HCT116 (cell line): ENCODE results near the gene UBE2E2. TPM values are rescaled to one million over a fixed set of nuclear protein-coding genes. Genes with fewer than 3 reads are reported as not detected.

Source experiments
- ATAC-seq: fragments of 200-7000 bp; cut with Tn5 transposase; 2 replicates; pipeline ENCODE4 v1.9.1; 2020; ENCODE audit warnings: mild to moderate bottlenecking, moderate library complexity
- BruUV-seq: library from RNA; stranded (reverse); fragments of 400-500 nt; replicated peaks from 2 replicates; lab custom pipeline; 2021; lab: Mats Ljungman, UMichigan
- CTCF ChIA-PET: fragments of 300-600 bp; sonication (Branson Sonifier 250); formaldehyde crosslinking; loops from one replicate; lab custom pipeline; 2021; ENCODE audit warnings: antibody characterized with exemption; lab: Charles Lee
- POLR2A ChIA-PET: fragments of 300-600, 350-600 bp; sonication (Branson Sonifier 250); formaldehyde crosslinking; loops from one replicate; lab custom pipeline; 2021; ENCODE audit warnings: antibody characterized with exemption; lab: Charles Lee
- RAD21 ChIA-PET, 2 experiments: fragments of 300-600 bp; sonication (Branson Sonifier 250); formaldehyde crosslinking; loops; one replicate each; lab custom pipeline; 2023; ENCODE audit warnings: low total read pairs in 2 of 2; ENCODE audit not compliant: uncharacterized antibody in 2 of 2, unreplicated experiment in 2 of 2, low non-redundant PET in 1 of 2; lab: Charles Lee
- DNase-seq: peaks from one replicate; pipeline ENCODE4 v3.0.0-alpha.2; 2010; ENCODE audit warnings: low read depth, low spot score
- H2AFZ ChIP-seq: fragments of 200-600 bp; shearing (Covaris generic), sonication (generic); 2 replicates; pipeline ENCODE4 v1.6.1; 2017; ENCODE audit warnings: low read depth, mixed run types, mixed read lengths, antibody characterized with exemption, low read length; ENCODE audit not compliant: poor library complexity, severe bottlenecking
- H3K27ac ChIP-seq: 2 replicates; pipeline ENCODE4 v1.5.1; 2012; ENCODE audit warnings: low read depth, low read length
- H3K27me3 ChIP-seq: fragments of 200-600 bp; sonication (generic); 2 replicates; pipeline ENCODE4 v1.6.1; 2016; ENCODE audit warnings: mixed run types, low read length, mixed read lengths; ENCODE audit not compliant: insufficient read depth
- H3K36me3 ChIP-seq, 2 experiments: fragments of 200-500 bp in 1 of 2; fragments of 200-600 bp in 1 of 2; sonication (Bioruptor generic) in 1 of 2; sonication (generic) in 1 of 2; 2 replicates each; pipeline versions ENCODE4 v1.5.1 to v1.6.1; 2014 to 2016; ENCODE audit warnings: low read length in 2 of 2, inconsistent platforms in 1 of 2, mixed read lengths in 1 of 2, mixed run types in 1 of 2; ENCODE audit not compliant: insufficient read depth in 2 of 2, control insufficient read depth in 1 of 2
- H3K4me1 ChIP-seq, 2 experiments: fragments of 200-600 bp in 1 of 2; sonication (generic) in 1 of 2; 2 replicates each; pipeline versions ENCODE4 v1.5.1 to v1.6.1; 2012 to 2017; ENCODE audit warnings: low read length in 2 of 2, inconsistent platforms in 1 of 2, mild to moderate bottlenecking in 1 of 2, mixed read lengths in 1 of 2, mixed run types in 1 of 2, moderate library complexity in 1 of 2; ENCODE audit not compliant: insufficient read depth in 2 of 2, control insufficient read depth in 1 of 2
- H3K4me2 ChIP-seq: fragments of 200-600 bp; sonication (generic); 2 replicates; pipeline ENCODE4 v1.6.1; 2017; ENCODE audit warnings: mixed run types, low read length, mixed read lengths
- H3K4me3 ChIP-seq, 2 experiments: fragments of 200-600 bp in 1 of 2; sonication (generic) in 1 of 2; replicated peaks in 1 of 2; 2 replicates each; pipeline ENCODE4 v1.5.1; 2011 to 2016; ENCODE audit warnings: low read length in 2 of 2, control low read depth in 1 of 2, low read depth in 1 of 2, mild to moderate bottlenecking in 1 of 2, mixed read lengths in 1 of 2, mixed run types in 1 of 2
- H3K79me2 ChIP-seq: fragments of 200-600 bp; sonication (generic); 2 replicates; pipeline ENCODE4 v1.6.1; 2017; ENCODE audit warnings: mild to moderate bottlenecking, mixed run types, low read length, moderate library complexity, mixed read lengths; ENCODE audit not compliant: insufficient read depth
- H3K9ac ChIP-seq: fragments of 200-600 bp; sonication (generic); 2 replicates; pipeline ENCODE4 v1.6.1; 2016; ENCODE audit warnings: low read length, mixed read lengths
- H3K9me2 ChIP-seq: fragments of 200-600 bp; sonication (generic), shearing (Covaris generic); 2 replicates; pipeline ENCODE4 v1.6.1; 2017; ENCODE audit warnings: mixed run types, mild to moderate bottlenecking, moderate library complexity; ENCODE audit not compliant: insufficient read depth
- H3K9me3 ChIP-seq, 2 experiments: fragments of 200-500 bp in 1 of 2; fragments of 200-600 bp in 1 of 2; sonication (Bioruptor generic) in 1 of 2; sonication (generic) in 1 of 2; 2 replicates each; pipeline ENCODE4 v1.6.1; 2014 to 2017; ENCODE audit warnings: low read length in 2 of 2, mixed read lengths in 2 of 2, inconsistent platforms in 1 of 2, low read depth in 1 of 2, mild to moderate bottlenecking in 1 of 2, mixed run types in 1 of 2, moderate library complexity in 1 of 2; ENCODE audit not compliant: control insufficient read depth in 1 of 2, insufficient read depth in 1 of 2
- H4K20me1 ChIP-seq: fragments of 200-600 bp; sonication (generic), shearing (Covaris generic); 2 replicates; pipeline ENCODE4 v1.6.1; 2017; ENCODE audit warnings: mixed run types, mild to moderate bottlenecking, moderate library complexity; ENCODE audit not compliant: insufficient read depth
- CBX3 ChIP-seq: IDR thresholded peaks from 2 replicates; pipeline ENCODE4 v1.6.1; 2012; ENCODE audit warnings: low read depth
- CEBPB ChIP-seq: IDR thresholded peaks from 2 replicates; pipeline ENCODE4 v1.6.1; 2012; ENCODE audit warnings: low read depth
- EGR1 ChIP-seq: IDR thresholded peaks from 2 replicates; pipeline ENCODE4 v1.6.1; 2012; ENCODE audit warnings: low read depth
- ELF1 ChIP-seq: IDR thresholded peaks from 2 replicates; pipeline ENCODE4 v1.6.1; 2012; ENCODE audit warnings: low read depth, borderline replicate concordance
- EZH2 ChIP-seq: fragments of 200-600 bp; sonication (generic); IDR thresholded peaks from 2 replicates; pipeline ENCODE4 v1.6.1; 2017; ENCODE audit warnings: antibody characterized with exemption, mixed run types
- EZH2phosphoT487 ChIP-seq: fragments of 200-600 bp; IDR thresholded peaks from 2 replicates; pipeline ENCODE4 v1.6.1; 2018; ENCODE audit warnings: antibody characterized with exemption, borderline replicate concordance
- FOSL1 ChIP-seq: IDR thresholded peaks from 2 replicates; pipeline ENCODE4 v1.6.1; 2012; ENCODE audit warnings: low read depth
- POLR2A ChIP-seq: IDR thresholded peaks from 2 replicates; pipeline ENCODE4 v1.7.0; 2011; ENCODE audit warnings: borderline replicate concordance; ENCODE audit not compliant: insufficient read depth, insufficient read length; ENCODE audit errors: extremely low read depth
- POLR2AphosphoS5 ChIP-seq: IDR thresholded peaks from 2 replicates; pipeline ENCODE4 v1.6.1; 2011; ENCODE audit warnings: mild to moderate bottlenecking, low read depth, low read length, moderate library complexity
- RAD21 ChIP-seq: IDR thresholded peaks from 2 replicates; pipeline ENCODE4 v1.6.1; 2012; ENCODE audit warnings: low read depth, mild to moderate bottlenecking
- SIN3A ChIP-seq: IDR thresholded peaks from 2 replicates; pipeline ENCODE4 v1.6.1; 2012; ENCODE audit warnings: low read depth
- SP1 ChIP-seq: IDR thresholded peaks from 2 replicates; pipeline ENCODE4 v1.6.1; 2012; ENCODE audit warnings: low read depth
- SRF ChIP-seq: IDR thresholded peaks from 2 replicates; pipeline ENCODE4 v1.6.1; 2012; ENCODE audit warnings: low read depth
- TCF7L2 ChIP-seq: IDR thresholded peaks from 2 replicates; pipeline ENCODE4 v1.7.0; 2011; ENCODE audit warnings: borderline replicate concordance, inconsistent platforms; ENCODE audit not compliant: insufficient read depth, insufficient read length; ENCODE audit errors: extremely low read depth
- YY1 ChIP-seq: IDR thresholded peaks from 2 replicates; pipeline ENCODE4 v1.6.1; 2011; ENCODE audit warnings: low read length, low read depth, moderate library complexity, mild to moderate bottlenecking; ENCODE audit not compliant: insufficient replicate concordance; ENCODE audit errors: extremely low read depth
- intact Hi-C: fragments of 100-400 bp; cut with micrococcal nuclease; formaldehyde crosslinking; loops from 2 replicates; pipeline ENCODE4 v1.10.0; 2022
- total RNA-seq: library from RNA; stranded (reverse); gene quantifications from one replicate; pipeline ENCODE4 v1.2.1, GENCODE V29; 2021; ENCODE audit not compliant: unreplicated experiment
- TF ChIP-seq, protein P1 (sequence below): IDR thresholded peaks from 2 replicates; pipeline ENCODE4 v1.6.1; 2011; ENCODE audit warnings: mild to moderate bottlenecking, low read length, moderate library complexity; ENCODE audit not compliant: insufficient replicate concordance; ENCODE audit errors: extremely low read depth
- TF ChIP-seq, protein P2 (sequence below): IDR thresholded peaks from 2 replicates; pipeline ENCODE4 v1.6.1; 2012
- TF ChIP-seq, protein P3 (sequence below): IDR thresholded peaks from 2 replicates; pipeline ENCODE4 v1.6.1; 2012; ENCODE audit warnings: low read depth
- TF ChIP-seq, protein P4 (sequence below), 3 experiments: fragments of 200-600 bp in 1 of 3; sonication (generic) in 1 of 3; IDR thresholded peaks in 2 of 3; conservative IDR thresholded peaks in 1 of 3; 2 replicates each; pipeline ENCODE4 v1.5.1; 2012 to 2017; ENCODE audit warnings: low read depth in 2 of 3, low read length in 2 of 3, antibody characterized with exemption in 1 of 3, borderline replicate concordance in 1 of 3, control low read depth in 1 of 3, mild to moderate bottlenecking in 1 of 3, mixed read lengths in 1 of 3, mixed run types in 1 of 3, moderate library complexity in 1 of 3; ENCODE audit not compliant: insufficient read depth in 1 of 3
- TF ChIP-seq, protein P5 (sequence below): IDR thresholded peaks from 2 replicates; pipeline ENCODE4 v1.6.1; 2012

Gene UBE2E2
- total RNA-seq, 1 experiment from 2014 or later: 21.4 TPM

DNA sequence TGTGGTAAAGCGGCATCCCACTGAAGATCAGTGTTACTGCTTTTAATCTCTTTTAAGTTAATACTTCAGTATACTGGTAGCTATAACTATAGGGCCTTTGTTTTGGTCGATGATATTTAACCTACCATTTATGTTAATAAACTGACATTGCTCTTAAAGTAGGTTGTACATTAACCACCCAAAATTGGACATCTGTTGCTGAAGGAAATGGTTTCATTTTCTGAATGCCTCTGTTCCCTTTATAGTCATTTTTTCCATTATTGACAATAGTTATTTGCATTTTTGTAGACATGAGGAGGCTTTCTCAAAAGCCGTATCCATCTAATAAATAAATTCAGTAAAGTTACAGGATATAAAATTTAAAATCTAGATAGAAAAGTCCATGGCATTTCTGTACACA, 350.2 kb downstream of the UBE2E2 start:
- H2AFZ ChIP-seq: no peak overlapping the region
- ChIA-PET POLR2A (interaction anchor here (0.9 kb wide), 1 partner anchor 12 kb away, joined by 3 read pairs; no protein-coding TSS in a partner anchor), RAD21 (no interaction called here), CTCF (no interaction called here)
- H3K4me2 ChIP-seq: no peak overlapping the region
- no peaks in the 10 kb centered on the region for H4K20me1 ChIP-seq
- ATAC-seq (no peak), DNase-seq (no peak)
- no peaks in the 10 kb centered on the region for H3K9me3 ChIP-seq
- H3K4me1 ChIP-seq: peaks cover 10 to 24% of the 10 kb centered on the region in 2 experiments
- H3K9me2 ChIP-seq: no peaks in the 10 kb centered on the region
- BruUV-seq: no TSS peak
- H3K27ac ChIP-seq: no peak overlapping the region
- no peaks in the 10 kb centered on the region for H3K36me3 ChIP-seq
- no peak overlapping the region for H3K4me3 ChIP-seq
- TF ChIP-seq ELF1 (no peak), RAD21 (no peak), SRF (no peak), POLR2AphosphoS5 (no peak), YY1 (no peak), SIN3A (no peak), EGR1 (no peak), EZH2phosphoT487 (no peak), CBX3 (no peak), CEBPB (no peak), SP1 (no peak), EZH2 (no peak), TCF7L2 (no peak), POLR2A (no peak), FOSL1 (no peak)
- TF ChIP-seq, protein P1, sequence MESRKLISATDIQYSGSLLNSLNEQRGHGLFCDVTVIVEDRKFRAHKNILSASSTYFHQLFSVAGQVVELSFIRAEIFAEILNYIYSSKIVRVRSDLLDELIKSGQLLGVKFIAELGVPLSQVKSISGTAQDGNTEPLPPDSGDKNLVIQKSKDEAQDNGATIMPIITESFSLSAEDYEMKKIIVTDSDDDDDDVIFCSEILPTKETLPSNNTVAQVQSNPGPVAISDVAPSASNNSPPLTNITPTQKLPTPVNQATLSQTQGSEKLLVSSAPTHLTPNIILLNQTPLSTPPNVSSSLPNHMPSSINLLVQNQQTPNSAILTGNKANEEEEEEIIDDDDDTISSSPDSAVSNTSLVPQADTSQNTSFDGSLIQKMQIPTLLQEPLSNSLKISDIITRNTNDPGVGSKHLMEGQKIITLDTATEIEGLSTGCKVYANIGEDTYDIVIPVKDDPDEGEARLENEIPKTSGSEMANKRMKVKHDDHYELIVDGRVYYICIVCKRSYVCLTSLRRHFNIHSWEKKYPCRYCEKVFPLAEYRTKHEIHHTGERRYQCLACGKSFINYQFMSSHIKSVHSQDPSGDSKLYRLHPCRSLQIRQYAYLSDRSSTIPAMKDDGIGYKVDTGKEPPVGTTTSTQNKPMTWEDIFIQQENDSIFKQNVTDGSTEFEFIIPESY: no peak
- TF ChIP-seq, protein P2, sequence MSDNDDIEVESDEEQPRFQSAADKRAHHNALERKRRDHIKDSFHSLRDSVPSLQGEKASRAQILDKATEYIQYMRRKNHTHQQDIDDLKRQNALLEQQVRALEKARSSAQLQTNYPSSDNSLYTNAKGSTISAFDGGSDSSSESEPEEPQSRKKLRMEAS: no peak
- TF ChIP-seq, protein P3, sequence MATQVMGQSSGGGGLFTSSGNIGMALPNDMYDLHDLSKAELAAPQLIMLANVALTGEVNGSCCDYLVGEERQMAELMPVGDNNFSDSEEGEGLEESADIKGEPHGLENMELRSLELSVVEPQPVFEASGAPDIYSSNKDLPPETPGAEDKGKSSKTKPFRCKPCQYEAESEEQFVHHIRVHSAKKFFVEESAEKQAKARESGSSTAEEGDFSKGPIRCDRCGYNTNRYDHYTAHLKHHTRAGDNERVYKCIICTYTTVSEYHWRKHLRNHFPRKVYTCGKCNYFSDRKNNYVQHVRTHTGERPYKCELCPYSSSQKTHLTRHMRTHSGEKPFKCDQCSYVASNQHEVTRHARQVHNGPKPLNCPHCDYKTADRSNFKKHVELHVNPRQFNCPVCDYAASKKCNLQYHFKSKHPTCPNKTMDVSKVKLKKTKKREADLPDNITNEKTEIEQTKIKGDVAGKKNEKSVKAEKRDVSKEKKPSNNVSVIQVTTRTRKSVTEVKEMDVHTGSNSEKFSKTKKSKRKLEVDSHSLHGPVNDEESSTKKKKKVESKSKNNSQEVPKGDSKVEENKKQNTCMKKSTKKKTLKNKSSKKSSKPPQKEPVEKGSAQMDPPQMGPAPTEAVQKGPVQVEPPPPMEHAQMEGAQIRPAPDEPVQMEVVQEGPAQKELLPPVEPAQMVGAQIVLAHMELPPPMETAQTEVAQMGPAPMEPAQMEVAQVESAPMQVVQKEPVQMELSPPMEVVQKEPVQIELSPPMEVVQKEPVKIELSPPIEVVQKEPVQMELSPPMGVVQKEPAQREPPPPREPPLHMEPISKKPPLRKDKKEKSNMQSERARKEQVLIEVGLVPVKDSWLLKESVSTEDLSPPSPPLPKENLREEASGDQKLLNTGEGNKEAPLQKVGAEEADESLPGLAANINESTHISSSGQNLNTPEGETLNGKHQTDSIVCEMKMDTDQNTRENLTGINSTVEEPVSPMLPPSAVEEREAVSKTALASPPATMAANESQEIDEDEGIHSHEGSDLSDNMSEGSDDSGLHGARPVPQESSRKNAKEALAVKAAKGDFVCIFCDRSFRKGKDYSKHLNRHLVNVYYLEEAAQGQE: no peak
- TF ChIP-seq, protein P4, sequence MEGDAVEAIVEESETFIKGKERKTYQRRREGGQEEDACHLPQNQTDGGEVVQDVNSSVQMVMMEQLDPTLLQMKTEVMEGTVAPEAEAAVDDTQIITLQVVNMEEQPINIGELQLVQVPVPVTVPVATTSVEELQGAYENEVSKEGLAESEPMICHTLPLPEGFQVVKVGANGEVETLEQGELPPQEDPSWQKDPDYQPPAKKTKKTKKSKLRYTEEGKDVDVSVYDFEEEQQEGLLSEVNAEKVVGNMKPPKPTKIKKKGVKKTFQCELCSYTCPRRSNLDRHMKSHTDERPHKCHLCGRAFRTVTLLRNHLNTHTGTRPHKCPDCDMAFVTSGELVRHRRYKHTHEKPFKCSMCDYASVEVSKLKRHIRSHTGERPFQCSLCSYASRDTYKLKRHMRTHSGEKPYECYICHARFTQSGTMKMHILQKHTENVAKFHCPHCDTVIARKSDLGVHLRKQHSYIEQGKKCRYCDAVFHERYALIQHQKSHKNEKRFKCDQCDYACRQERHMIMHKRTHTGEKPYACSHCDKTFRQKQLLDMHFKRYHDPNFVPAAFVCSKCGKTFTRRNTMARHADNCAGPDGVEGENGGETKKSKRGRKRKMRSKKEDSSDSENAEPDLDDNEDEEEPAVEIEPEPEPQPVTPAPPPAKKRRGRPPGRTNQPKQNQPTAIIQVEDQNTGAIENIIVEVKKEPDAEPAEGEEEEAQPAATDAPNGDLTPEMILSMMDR (IDR thresholded peaks at IDR 0.05 in 2 of 3, conservative IDR thresholded peaks at IDR 0.05 in 1 of 3; ENCODE audit: borderline replicate concordance in 1 of 3, insufficient read depth in 1 of 3, low read depth in 2 of 3, low read length in 2 of 3): no peak
- TF ChIP-seq, protein P5, sequence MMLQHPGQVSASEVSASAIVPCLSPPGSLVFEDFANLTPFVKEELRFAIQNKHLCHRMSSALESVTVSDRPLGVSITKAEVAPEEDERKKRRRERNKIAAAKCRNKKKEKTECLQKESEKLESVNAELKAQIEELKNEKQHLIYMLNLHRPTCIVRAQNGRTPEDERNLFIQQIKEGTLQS: no peak
- no peak overlapping the region for H3K9ac ChIP-seq
- H3K27me3 ChIP-seq: no peaks in the 10 kb centered on the region
- intact Hi-C loops: no loop called here
- no peaks in the 10 kb centered on the region for H3K79me2 ChIP-seq
